Astrocyte (in vitro differentiated cells and primary cell): ENCODE results near the gene SLC44A2. TPM values are rescaled to one million over a fixed set of nuclear protein-coding genes. Genes with fewer than 3 reads are reported as not detected.
A peak's percentile ranks its signal among the peaks of the same experiment; 100 is the strongest.

ENCODE experiments used
- DNase-seq: peaks from one replicate; pipeline ENCODE4 v3.0.0-alpha.2; 2010; ENCODE audit warnings: low read depth
- FAIRE-seq: peaks from 2 replicates; lab custom pipeline; 2011; peaks lifted over from hg19 to GRCh38; lab: Jason Lieb, UNC
- H2AFZ ChIP-seq: 2 replicates; pipeline ENCODE4 v1.6.0; 2012; ENCODE audit warnings: low read depth, low read length, inconsistent platforms
- H3K27ac ChIP-seq: 2 replicates; pipeline ENCODE4 v1.5.1; 2011; ENCODE audit warnings: low read depth, low read length, inconsistent platforms
- H3K27me3 ChIP-seq: 2 replicates; pipeline ENCODE4 v1.6.0; 2011; ENCODE audit warnings: low read length, inconsistent platforms; ENCODE audit not compliant: insufficient read depth
- H3K36me3 ChIP-seq: 2 replicates; pipeline ENCODE4 v1.5.1; 2011; ENCODE audit warnings: low read length, inconsistent platforms; ENCODE audit not compliant: insufficient read depth
- H3K4me1 ChIP-seq: 2 replicates; pipeline ENCODE4 v1.5.1; 2011; ENCODE audit warnings: low read length, inconsistent platforms; ENCODE audit not compliant: insufficient read depth
- H3K4me2 ChIP-seq: 2 replicates; pipeline ENCODE4 v1.6.0; 2012; ENCODE audit warnings: low read length, inconsistent platforms
- H3K4me3 ChIP-seq: 2 replicates; pipeline ENCODE4 v1.5.1; 2011; ENCODE audit warnings: low read depth, mild to moderate bottlenecking, low read length, inconsistent platforms; ENCODE audit not compliant: insufficient read depth
- H3K79me2 ChIP-seq: 2 replicates; pipeline ENCODE4 v1.6.0; 2012; ENCODE audit warnings: mild to moderate bottlenecking, low read length, inconsistent platforms; ENCODE audit not compliant: insufficient read depth
- H3K9ac ChIP-seq: 2 replicates; pipeline ENCODE4 v1.6.0; 2012; ENCODE audit warnings: mild to moderate bottlenecking, low read length, inconsistent platforms
- H3K9me3 ChIP-seq: 2 replicates; pipeline ENCODE4 v1.5.1; 2012; ENCODE audit warnings: low read depth, mild to moderate bottlenecking, low read length, inconsistent platforms; ENCODE audit not compliant: insufficient read depth
- H4K20me1 ChIP-seq: 2 replicates; pipeline ENCODE4 v1.6.0; 2012; ENCODE audit warnings: low read length, inconsistent platforms; ENCODE audit not compliant: insufficient read depth
- H3K27ac Mint-ChIP-seq: one replicate; pipeline ENCODE4 v1.8.0; 2021; ENCODE audit warnings: mild to moderate bottlenecking, mixed read lengths; ENCODE audit not compliant: unreplicated experiment
- H3K27me3 Mint-ChIP-seq: one replicate; pipeline ENCODE4 v1.8.0; 2021; ENCODE audit warnings: low read depth, mixed read lengths; ENCODE audit not compliant: unreplicated experiment
- H3K36me3 Mint-ChIP-seq: one replicate; pipeline ENCODE4 v1.8.0; 2021; ENCODE audit warnings: low read depth, mixed read lengths; ENCODE audit not compliant: unreplicated experiment
- H3K4me1 Mint-ChIP-seq: one replicate; pipeline ENCODE4 v1.8.0; 2021; ENCODE audit warnings: low read depth, mixed read lengths; ENCODE audit not compliant: unreplicated experiment
- H3K4me3 Mint-ChIP-seq: one replicate; pipeline ENCODE4 v1.8.0; 2021; ENCODE audit warnings: mild to moderate bottlenecking, moderate library complexity, mixed read lengths; ENCODE audit not compliant: unreplicated experiment
- H3K9me3 Mint-ChIP-seq: one replicate; pipeline ENCODE4 v1.8.0; 2021; ENCODE audit warnings: mild to moderate bottlenecking, mixed read lengths; ENCODE audit not compliant: unreplicated experiment
- CTCF ChIP-seq: IDR thresholded peaks from 2 replicates; pipeline ENCODE4 v1.5.1; 2011; ENCODE audit warnings: low read depth, mild to moderate bottlenecking, inconsistent platforms, low read length, moderate library complexity; ENCODE audit not compliant: insufficient read depth
- EZH2 ChIP-seq: IDR thresholded peaks from 2 replicates; pipeline ENCODE4 v1.6.1; 2012; ENCODE audit warnings: mild to moderate bottlenecking, low read length, inconsistent platforms; ENCODE audit not compliant: insufficient read depth
- total RNA-seq: library from RNA; stranded (reverse); gene quantifications from 2 replicates; pipeline ENCODE4 v1.2.1, GENCODE V29; 2021

SLC44A2 gene
- total RNA-seq, 1 donor from 2014 or later, result 91.6 TPM

DNA sequence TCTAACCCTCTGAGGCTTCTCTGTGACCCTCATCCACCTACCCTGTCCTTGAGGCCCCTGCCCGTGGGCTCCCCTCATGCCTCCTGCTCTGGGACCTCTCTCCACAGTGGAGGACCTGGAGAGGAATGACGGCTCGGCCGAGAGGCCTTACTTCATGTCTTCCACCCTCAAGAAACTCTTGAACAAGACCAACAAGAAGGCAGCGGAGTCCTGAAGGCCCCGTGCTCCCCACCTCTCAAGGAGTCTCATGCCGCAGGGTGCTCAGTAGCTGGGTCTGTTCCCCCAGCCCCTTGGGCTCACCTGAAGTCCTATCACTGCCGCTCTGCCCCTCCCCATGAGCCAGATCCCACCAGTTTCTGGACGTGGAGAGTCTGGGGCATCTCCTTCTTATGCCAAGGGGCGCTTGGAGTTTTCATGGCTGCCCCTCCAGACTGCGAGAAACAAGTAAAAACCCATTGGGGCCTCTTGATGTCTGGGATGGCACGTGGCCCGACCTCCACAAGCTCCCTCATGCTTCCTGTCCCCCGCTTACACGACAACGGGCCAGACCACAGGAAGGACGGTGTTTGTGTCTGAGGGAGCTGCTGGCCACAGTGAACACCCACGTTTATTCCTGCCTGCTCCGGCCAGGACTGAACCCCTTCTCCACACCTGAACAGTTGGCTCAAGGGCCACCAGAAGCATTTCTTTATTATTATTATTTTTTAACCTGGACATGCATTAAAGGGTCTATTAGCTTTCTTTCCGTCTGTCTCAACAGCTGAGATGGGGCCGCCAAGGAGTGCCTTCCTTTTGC is 18.0 kb downstream of the SLC44A2 start:
- no peak for TF ChIP-seq CTCF
- no peak for TF ChIP-seq EZH2
- Histone ChIP-seq H3K27ac (no peak overlapping the region), H2AFZ (no peak overlapping the region), H4K20me1 (peaks cover 10% of the 10 kb centered on the region), H3K4me1 (peaks cover 12% of the 10 kb centered on the region), H3K79me2 (no peaks in the 10 kb centered on the region), H3K36me3 (peaks cover 12% of the 10 kb centered on the region), H3K27me3 (no peaks in the 10 kb centered on the region), H3K9me3 (no peaks in the 10 kb centered on the region), H3K4me3 (no peak overlapping the region), H3K9ac (no peak overlapping the region), H3K4me2 (no peak overlapping the region)
- H3K27ac Mint-ChIP-seq, result peak overlapping the region; percentile 58
- peaks cover 2% of the 10 kb centered on the region for H3K36me3 Mint-ChIP-seq
- H3K4me1 Mint-ChIP-seq, result peaks cover 8% of the 10 kb centered on the region
- H3K27me3 Mint-ChIP-seq, result no peaks in the 10 kb centered on the region
- DNase-seq (no peak), FAIRE-seq (no peak)
- H3K4me3 Mint-ChIP-seq, result peak overlapping the region; percentile 28
- H3K9me3 Mint-ChIP-seq, result peaks cover 1% of the 10 kb centered on the region

DNA sequence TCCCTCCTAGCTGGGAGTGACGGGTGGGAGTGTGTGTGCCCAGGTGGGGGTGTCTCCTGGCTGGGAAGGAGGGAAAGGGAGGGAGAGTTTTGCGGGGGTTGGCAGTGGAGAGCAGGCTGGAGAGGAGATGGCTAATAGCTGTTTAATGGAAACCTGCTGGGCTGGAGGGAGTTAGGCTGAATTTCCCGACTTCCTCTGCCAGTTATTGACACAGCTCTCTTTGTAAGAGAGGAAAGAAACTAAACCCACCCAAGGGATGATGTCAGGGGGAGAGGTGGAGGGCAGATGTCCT is 18.6 kb downstream of the SLC44A2 start:
- H3K4me3 Mint-ChIP-seq, result peak overlapping the region; percentile 28
- peaks cover 12% of the 10 kb centered on the region for H3K4me1 ChIP-seq
- peaks cover 1% of the 10 kb centered on the region for H3K9me3 Mint-ChIP-seq
- peak overlapping the region; percentile 58 for H3K27ac Mint-ChIP-seq
- H4K20me1 ChIP-seq, result peaks cover 10% of the 10 kb centered on the region
- H3K36me3 Mint-ChIP-seq, result peaks cover 2% of the 10 kb centered on the region
- no peak overlapping the region for H2AFZ ChIP-seq
- no peak overlapping the region for H3K27ac ChIP-seq
- H3K9ac ChIP-seq, result no peak overlapping the region
- H3K36me3 ChIP-seq, result peaks cover 11% of the 10 kb centered on the region
- no peaks in the 10 kb centered on the region for H3K79me2 ChIP-seq
- FAIRE-seq, result no peak
- H3K4me2 ChIP-seq, result no peak overlapping the region
- H3K4me3 ChIP-seq, result no peak overlapping the region
- no peak for DNase-seq
- no peak for TF ChIP-seq EZH2
- no peak for TF ChIP-seq CTCF
- no peaks in the 10 kb centered on the region for H3K27me3 ChIP-seq
- H3K9me3 ChIP-seq, result no peaks in the 10 kb centered on the region
- H3K4me1 Mint-ChIP-seq, result peaks cover 8% of the 10 kb centered on the region
- H3K27me3 Mint-ChIP-seq, result no peaks in the 10 kb centered on the region

DNA sequence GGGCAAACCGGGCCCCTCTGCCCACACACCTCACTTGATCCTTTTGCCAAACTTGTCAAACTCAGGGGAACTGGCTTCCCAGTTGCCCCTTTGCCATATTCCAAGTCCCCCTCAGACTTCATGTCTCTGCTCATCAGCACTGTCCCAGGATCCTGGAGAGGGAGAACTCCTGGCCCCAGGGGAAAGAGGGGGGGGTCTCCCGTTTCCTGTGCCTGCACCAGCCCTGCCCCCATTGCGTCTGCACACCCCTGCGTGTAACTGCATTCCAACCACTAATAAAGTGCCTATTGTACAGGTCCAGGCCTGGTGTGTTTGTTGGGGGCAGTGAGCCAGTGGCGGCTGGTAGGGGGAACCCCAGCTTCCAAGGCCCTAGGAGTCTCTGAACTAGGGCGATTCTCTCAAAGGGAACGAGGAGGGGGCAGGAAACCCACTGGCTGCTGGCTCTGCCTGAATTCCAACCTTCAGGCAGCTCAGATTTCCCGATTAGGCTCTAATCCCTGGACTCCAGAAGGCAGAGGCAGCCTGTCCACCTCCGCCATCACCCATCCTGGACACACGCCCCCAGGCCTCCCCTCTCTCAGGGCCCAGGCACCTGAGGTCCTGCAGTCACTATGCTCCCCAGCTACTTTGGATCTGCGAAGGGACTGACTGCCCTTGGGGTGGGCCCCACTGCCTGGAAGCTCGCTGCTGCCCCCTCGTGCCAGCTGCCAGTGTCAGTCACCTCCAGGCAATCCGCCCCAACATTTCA is 19.1 kb downstream of the SLC44A2 start:
- H3K4me1 ChIP-seq, result peaks cover 12% of the 10 kb centered on the region
- Mint-ChIP-seq H3K27me3 (no peaks in the 10 kb centered on the region), H3K9me3 (peaks cover 1% of the 10 kb centered on the region), H3K4me3 (no peak overlapping the region), H3K27ac (no peak overlapping the region), H3K36me3 (peaks cover 2% of the 10 kb centered on the region), H3K4me1 (peaks cover 8% of the 10 kb centered on the region)
- H4K20me1 ChIP-seq, result peaks cover 10% of the 10 kb centered on the region
- H3K27ac ChIP-seq, result no peak overlapping the region
- peaks cover 11% of the 10 kb centered on the region for H3K36me3 ChIP-seq
- H3K4me3 ChIP-seq, result no peak overlapping the region
- H3K27me3 ChIP-seq, result no peaks in the 10 kb centered on the region
- peak; percentile 31 for DNase-seq
- no peaks in the 10 kb centered on the region for H3K79me2 ChIP-seq
- H3K9ac ChIP-seq, result no peak overlapping the region
- no peaks in the 10 kb centered on the region for H3K9me3 ChIP-seq
- no peak overlapping the region for H2AFZ ChIP-seq
- TF ChIP-seq EZH2 (no peak), CTCF (peak; percentile 73)
- H3K4me2 ChIP-seq, result peak overlapping the region; percentile 4
- no peak for FAIRE-seq
